ENCODE measurements around the gene PRSS12.
A peak's percentile ranks its signal among the peaks of the same experiment; 100 is the strongest.
"Not testable (repeated sequence)": the region's sequence is repeated elsewhere in the genome, so short reads cannot be mapped to it uniquely, and the experiment has no call there.

Gene PRSS12

DNA sequence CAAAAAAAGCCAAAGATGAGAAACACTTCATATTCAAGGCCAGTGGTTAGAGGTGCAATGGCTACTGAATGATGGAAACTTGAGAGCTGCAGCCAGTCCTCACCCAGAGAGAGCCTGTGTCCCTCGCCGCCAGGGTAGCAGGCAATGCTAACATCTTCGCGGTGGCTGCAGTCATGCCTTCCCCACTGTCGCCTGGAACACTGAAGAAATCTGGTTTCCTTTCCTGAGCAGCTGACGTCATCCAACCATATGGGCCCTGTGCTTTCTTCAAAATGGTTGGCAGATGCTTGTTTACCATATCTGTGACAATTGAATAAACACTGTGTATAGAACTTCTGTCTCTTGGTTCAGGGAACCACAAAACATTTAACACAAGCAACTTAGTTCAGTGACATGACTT, 39.7 kb downstream of the PRSS12 start:
- no peak overlapping the region for H3K4me3 ChIP-seq (ENCODE audit: low read depth, low read length)
- DNase-seq (ENCODE audit: low read depth, low spot score), result no peak
- ChIA-PET CTCF (interaction anchor here (0.8 to 2.7 kb wide), 4 partner anchors 12 to 73 kb away, joined by 3 to 14 read pairs (median 5); partner anchors contain the start of gene PRSS12), POLR2A (no interaction called here)
- TF ChIP-seq, protein P1, sequence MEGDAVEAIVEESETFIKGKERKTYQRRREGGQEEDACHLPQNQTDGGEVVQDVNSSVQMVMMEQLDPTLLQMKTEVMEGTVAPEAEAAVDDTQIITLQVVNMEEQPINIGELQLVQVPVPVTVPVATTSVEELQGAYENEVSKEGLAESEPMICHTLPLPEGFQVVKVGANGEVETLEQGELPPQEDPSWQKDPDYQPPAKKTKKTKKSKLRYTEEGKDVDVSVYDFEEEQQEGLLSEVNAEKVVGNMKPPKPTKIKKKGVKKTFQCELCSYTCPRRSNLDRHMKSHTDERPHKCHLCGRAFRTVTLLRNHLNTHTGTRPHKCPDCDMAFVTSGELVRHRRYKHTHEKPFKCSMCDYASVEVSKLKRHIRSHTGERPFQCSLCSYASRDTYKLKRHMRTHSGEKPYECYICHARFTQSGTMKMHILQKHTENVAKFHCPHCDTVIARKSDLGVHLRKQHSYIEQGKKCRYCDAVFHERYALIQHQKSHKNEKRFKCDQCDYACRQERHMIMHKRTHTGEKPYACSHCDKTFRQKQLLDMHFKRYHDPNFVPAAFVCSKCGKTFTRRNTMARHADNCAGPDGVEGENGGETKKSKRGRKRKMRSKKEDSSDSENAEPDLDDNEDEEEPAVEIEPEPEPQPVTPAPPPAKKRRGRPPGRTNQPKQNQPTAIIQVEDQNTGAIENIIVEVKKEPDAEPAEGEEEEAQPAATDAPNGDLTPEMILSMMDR (IDR thresholded peaks at IDR 0.05; ENCODE audit: insufficient read depth, low read length, missing control alignments), result no peak

DNA sequence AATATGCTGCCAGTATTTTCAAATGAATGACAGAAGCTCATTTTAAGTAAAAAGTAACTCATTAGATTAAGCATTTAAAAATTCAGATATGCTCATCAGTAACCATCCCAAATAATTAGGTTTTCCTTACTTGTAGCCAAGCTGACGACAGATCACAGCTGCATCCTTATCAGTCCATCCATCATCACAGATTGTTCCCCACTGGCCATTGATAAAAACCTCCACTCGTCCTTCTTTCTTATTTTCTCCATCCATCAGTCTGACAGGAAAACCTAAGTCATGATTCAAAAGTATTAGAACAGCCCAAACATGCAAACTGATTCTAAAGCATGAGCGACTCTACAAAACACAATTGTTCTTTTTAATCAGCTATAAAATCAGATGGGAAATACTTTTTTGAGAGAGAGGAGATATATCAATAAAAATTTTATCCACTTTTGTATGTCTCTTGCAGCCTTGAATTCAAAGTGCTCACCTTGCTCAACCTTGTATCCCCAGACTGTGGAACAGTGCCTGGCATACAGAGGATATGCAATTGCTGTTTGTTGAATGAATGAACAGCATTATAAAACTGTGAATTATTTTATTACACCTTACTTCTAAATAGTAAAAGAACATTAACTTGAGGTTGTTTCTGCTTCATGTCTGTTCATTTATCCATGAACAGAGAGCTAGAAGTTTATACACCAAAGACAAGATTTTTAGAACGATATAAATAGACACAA, 44.3 kb downstream of the PRSS12 start:
- no peak for DNase-seq (ENCODE audit: low read depth, low spot score)
- no peak overlapping the region for H3K4me3 ChIP-seq (ENCODE audit: low read depth, low read length)
- TF ChIP-seq, protein P1 (IDR thresholded peaks at IDR 0.05; ENCODE audit: insufficient read depth, low read length, missing control alignments), result no peak
- ChIA-PET CTCF (interaction anchor here (1.0 to 1.1 kb wide), 2 partner anchors 11 to 45 kb away, joined by 3 to 4 read pairs; no protein-coding TSS in a partner anchor), POLR2A (no interaction called here)

DNA sequence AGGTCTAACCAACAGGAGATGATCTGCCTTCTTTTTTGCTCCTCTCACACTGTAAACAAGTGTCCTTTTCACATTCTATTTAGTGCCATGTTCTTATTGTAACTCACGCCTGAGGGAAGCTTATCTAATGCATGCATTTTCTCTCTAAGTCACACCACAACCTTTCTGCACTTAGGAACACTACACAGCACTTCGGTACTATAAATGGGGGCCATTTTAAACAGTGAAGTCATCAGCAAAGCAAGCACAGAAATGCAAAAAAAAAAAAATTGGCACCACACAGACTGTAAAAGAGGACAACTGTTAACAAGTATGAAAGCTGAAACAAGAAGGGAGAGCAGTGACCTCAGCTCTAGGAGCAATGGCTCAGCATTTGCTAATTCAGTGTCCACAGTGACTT, 45.2 kb downstream of the PRSS12 start:
- TF ChIP-seq, protein P1 (IDR thresholded peaks at IDR 0.05; ENCODE audit: insufficient read depth, low read length, missing control alignments), result no peak
- no peak overlapping the region for H3K4me3 ChIP-seq (ENCODE audit: low read depth, low read length)
- no peak for DNase-seq (ENCODE audit: low read depth, low spot score)
- ChIA-PET POLR2A (no interaction called here), CTCF (interaction anchor here (1.0 to 1.1 kb wide), 2 partner anchors 10 to 46 kb away, joined by 3 to 4 read pairs; no protein-coding TSS in a partner anchor)

DNA sequence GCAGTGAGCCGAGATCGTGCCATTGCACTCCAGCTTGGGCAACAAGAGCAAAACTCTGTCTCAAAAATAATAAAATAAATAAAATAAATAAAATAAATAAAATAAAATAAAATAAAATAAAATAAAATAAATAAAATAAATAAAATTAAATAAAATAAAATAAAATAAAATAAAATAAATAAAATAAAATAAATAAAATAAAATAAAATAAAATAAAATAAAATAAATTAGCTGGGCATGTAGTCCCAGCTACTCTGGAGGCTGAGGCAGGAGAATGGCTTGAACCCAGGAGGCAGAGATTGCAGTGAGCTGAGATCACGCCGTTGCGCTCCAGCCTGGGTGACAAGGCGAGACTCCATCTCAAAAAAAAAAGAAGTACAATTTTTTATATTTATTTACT, 53.2 kb downstream of the PRSS12 start:
- H3K4me3 ChIP-seq (ENCODE audit: low read depth, low read length); DNase-seq (ENCODE audit: low read depth, low spot score); POLR2A ChIA-PET: not testable (repeated sequence)
- CTCF ChIA-PET, result interaction anchor here (2.2 kb wide), 1 partner anchor 54 kb away, joined by 10 read pairs; the partner anchor contains the start of gene PRSS12

DNA sequence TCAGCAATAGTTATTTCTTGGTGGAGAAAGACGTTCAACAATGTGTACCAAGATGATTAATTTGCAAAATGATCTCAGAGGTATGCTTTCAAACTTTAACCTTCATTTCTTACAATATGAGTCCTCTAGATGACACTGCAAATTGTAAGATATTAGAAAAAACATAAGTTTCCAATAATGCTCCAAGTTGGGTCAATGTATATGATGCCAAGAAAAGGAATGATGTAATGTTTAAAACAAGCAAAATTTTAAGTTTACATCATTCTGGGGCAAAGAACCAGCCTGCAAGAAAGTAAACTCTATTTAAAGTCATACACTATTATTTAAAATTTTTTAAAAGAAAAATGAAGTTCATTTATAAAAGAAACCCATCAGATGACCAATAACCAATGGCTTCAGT, 56.1 kb downstream of the PRSS12 start:
- CTCF ChIA-PET, result no interaction called here
- TF ChIP-seq, protein P1 (IDR thresholded peaks at IDR 0.05; ENCODE audit: insufficient read depth, low read length, missing control alignments), result no peak
- no peak for DNase-seq (ENCODE audit: low read depth, low spot score)
- no peak overlapping the region for H3K4me3 ChIP-seq (ENCODE audit: low read depth, low read length)
- POLR2A ChIA-PET, result no interaction called here

DNA sequence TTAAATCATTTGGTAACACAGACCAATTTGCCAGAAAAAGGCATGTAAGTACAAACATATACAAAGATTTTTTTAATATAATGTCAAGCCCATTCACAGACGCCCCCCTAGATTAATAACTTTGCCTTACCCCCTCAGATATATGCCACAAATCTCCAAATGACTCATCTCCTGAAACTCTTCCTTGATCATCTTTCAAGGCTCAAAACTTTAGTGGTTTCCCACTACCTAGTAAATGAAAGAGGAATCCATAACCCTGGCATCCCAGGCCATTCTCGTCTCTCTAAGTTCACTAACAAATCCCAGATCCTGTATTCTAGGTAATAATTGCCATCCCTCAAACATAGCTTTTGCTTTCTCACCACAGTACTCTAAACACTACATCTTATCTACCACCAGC, 61.9 kb downstream of the PRSS12 start:
- DNase-seq (ENCODE audit: low read depth, low spot score), result no peak
- TF ChIP-seq, protein P1 (IDR thresholded peaks at IDR 0.05; ENCODE audit: insufficient read depth, low read length, missing control alignments), result no peak
- CTCF ChIA-PET, result no interaction called here
- no peak overlapping the region for H3K4me3 ChIP-seq (ENCODE audit: low read depth, low read length)
- POLR2A ChIA-PET, result no interaction called here

DNA sequence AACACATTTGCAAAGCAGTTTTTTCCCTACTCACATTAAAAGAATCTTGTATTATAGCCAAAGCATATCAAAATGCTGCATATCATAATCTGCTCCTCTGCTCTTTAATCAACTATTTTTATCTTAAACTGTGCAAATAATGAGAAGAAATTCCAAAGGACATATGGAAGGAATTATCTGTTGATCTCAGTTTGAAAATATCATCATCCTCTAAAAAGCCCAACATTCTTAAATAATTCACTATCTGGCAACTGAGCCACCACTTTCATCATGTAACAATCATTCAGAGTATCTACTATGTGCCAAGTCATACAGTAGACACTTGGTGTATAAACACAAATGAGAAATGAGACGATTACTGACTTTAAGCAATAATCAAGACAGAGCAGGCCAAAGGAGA, 63.0 kb downstream of the PRSS12 start:
- TF ChIP-seq, protein P1 (IDR thresholded peaks at IDR 0.05; ENCODE audit: insufficient read depth, low read length, missing control alignments), result no peak
- ChIA-PET CTCF (interaction anchor here (0.9 to 1.5 kb wide), 4 partner anchors 62 to 134 kb away, joined by 3 to 4 read pairs (median 3); partner anchors contain the start of gene PRSS12), POLR2A (no interaction called here)
- peak; percentile 93 for DNase-seq (ENCODE audit: low read depth, low spot score)
- no peak overlapping the region for H3K4me3 ChIP-seq (ENCODE audit: low read depth, low read length)
